Measurements from ENCODE around the gene DHFR. TPM values are rescaled to one million over a fixed set of nuclear protein-coding genes. Genes with fewer than 3 reads are reported as not detected.

The DHFR gene
- total and polyA plus RNA-seq, 2 of the 8 experiments (the other 6 are each of a cell fraction or from before 2014, with no cell fraction given) = 46.4 to 88.9 TPM

- H3K23ac ChIP-seq (ENCODE audit: insufficient read length) = no peak overlapping the region
- TF ChIP-seq TCF12 (IDR thresholded peaks at IDR 0.05; ENCODE audit: low read depth, low read length) (no peak), KDM1A (IDR thresholded peaks at IDR 0.05; ENCODE audit: borderline replicate concordance, low read length) (no peak), HDAC6 (IDR thresholded peaks at IDR 0.05; ENCODE audit: low read depth, low read length) (no peak), TAF1 (IDR thresholded peaks at IDR 0.05; ENCODE audit: low read depth, low read length) (no peak), ASH2L (IDR thresholded peaks at IDR 0.05; ENCODE audit: low read length) (no peak), RBBP5 (IDR thresholded peaks at IDR 0.05; ENCODE audit: borderline replicate concordance, low read depth, low read length) (no peak), POLR2A (IDR thresholded peaks at IDR 0.05; ENCODE audit: control extremely low read depth in 1 of 2, low read depth in 2 of 2, low read length in 2 of 2) (no peak), CBX8 (IDR thresholded peaks at IDR 0.05; ENCODE audit: borderline replicate concordance, low read depth, low read length) (no peak), E2F6 (IDR thresholded peaks at IDR 0.05) (no peak), BCL11A (IDR thresholded peaks at IDR 0.05; ENCODE audit: low read depth in 2 of 2, low read length in 2 of 2) (no peak), RAD21 (IDR thresholded peaks at IDR 0.05 in 1 of 2, conservative IDR thresholded peaks at IDR 0.05 in 1 of 2; ENCODE audit: low read depth in 2 of 2, low read length in 2 of 2) (no peak), GTF2F1 (IDR thresholded peaks at IDR 0.05; ENCODE audit: borderline replicate concordance, low read depth, low read length) (no peak), RFX5 (IDR thresholded peaks at IDR 0.05; ENCODE audit: borderline replicate concordance, low read depth, low read length) (no peak)
- POLR2A ChIA-PET (ENCODE audit: partially characterized antibody) = interaction anchor here (1.2 kb wide), 2 partner anchors 10 to 11 kb away, joined by 3 read pairs; partner anchors contain the start of genes DHFR and MSH3
- WGBS, 2 experiments (ENCODE audit: extremely low coverage in 1 of 2, insufficient coverage in 1 of 2, insufficient read length in 1 of 2, insufficient replicate concordance in 2 of 2, low coverage in 1 of 2, low lambda C conversion rate in 2 of 2, missing lambda C conversion rate in 1 of 2) = 94% methylated on average over 4 of the region's 4 CpGs; no CpG with 5 or more reads in 1 of the 2 experiments
- peaks cover 0 to 30% (median 16%) of the 10 kb centered on the region in 4 experiments; a peak in 6 of 8 replicates for H3K36me3 ChIP-seq (ENCODE audit: control insufficient read depth in 2 of 4, insufficient read depth in 4 of 4, low read length in 3 of 4)
- no peak overlapping the region for H3K4ac ChIP-seq (replicated peaks; ENCODE audit: insufficient read length, low read depth, low read length)
- peaks cover 2% of the 10 kb centered on the region; the same call in 1 of the 2 replicates for H3K79me1 ChIP-seq (ENCODE audit: low read depth, low read length)
- H4K8ac ChIP-seq (ENCODE audit: extremely low read depth, insufficient read depth, low read length) = no peak overlapping the region
- no peak overlapping the region for H2BK5ac ChIP-seq (ENCODE audit: low read depth, low read length)
- H2AK5ac ChIP-seq (ENCODE audit: low read depth, low read length) = no peak overlapping the region
- H2BK20ac ChIP-seq (ENCODE audit: low read length) = no peak overlapping the region
- H2BK15ac ChIP-seq (ENCODE audit: low read length) = no peak overlapping the region
- no peak overlapping the region for H3K27ac ChIP-seq (ENCODE audit: low read depth, low read length)
- H3K4me1 ChIP-seq (replicated peaks in 1 of 4; ENCODE audit: control insufficient read depth in 3 of 4, insufficient read depth in 4 of 4, low read length in 3 of 4) = no peaks in the 10 kb centered on the region; a peak in 1 of 7 replicates
- H3K27me3 ChIP-seq (replicated peaks in 1 of 4; ENCODE audit: control insufficient read depth in 3 of 4, extremely low read depth in 1 of 4, insufficient read depth in 3 of 4, low read length in 3 of 4) = no peaks in the 10 kb centered on the region
- H4K5ac ChIP-seq (ENCODE audit: insufficient read length, low read depth, low read length) = no peak overlapping the region
- H3K4me3 ChIP-seq (ENCODE audit: extremely low read depth in 1 of 4, insufficient read depth in 2 of 4, low read depth in 3 of 4, low read length in 4 of 4) = no peak overlapping the region
- no peak overlapping the region for H3K9ac ChIP-seq (replicated peaks in 1 of 4; ENCODE audit: extremely low read depth in 1 of 4, low read depth in 3 of 4, low read length in 3 of 4)
- no peak for FAIRE-seq
- H3K18ac ChIP-seq (ENCODE audit: extremely low read depth, low read length) = no peak overlapping the region
- no peak for DNase-seq (ENCODE audit: low read depth in 1 of 2, low spot score in 2 of 2)
- no peak overlapping the region for H3K14ac ChIP-seq (ENCODE audit: insufficient read length)
- no peak overlapping the region for H4K91ac ChIP-seq (replicated peaks; ENCODE audit: insufficient read length, low read length)
- H3K4me2 ChIP-seq (ENCODE audit: insufficient read depth in 1 of 2, low read depth in 2 of 2, low read length in 2 of 2) = no peak overlapping the region
- no peak overlapping the region for H3K56ac ChIP-seq (replicated peaks; ENCODE audit: insufficient read length, low read depth, low read length)
- no peaks in the 10 kb centered on the region for H3K23me2 ChIP-seq (ENCODE audit: low read depth, low read length)
- no peak overlapping the region for H2BK12ac ChIP-seq (ENCODE audit: low read depth, low read length)
- CTCF ChIA-PET (ENCODE audit: partially characterized antibody) = interaction anchor here (6.1 kb wide), 1 partner anchor 9 kb away, joined by 28 read pairs; the partner anchor contains the start of genes DHFR and MSH3
- no peak overlapping the region for H2BK120ac ChIP-seq (replicated peaks; ENCODE audit: low read depth, low read length)
- H2AFZ ChIP-seq (ENCODE audit: low read length) = no peak overlapping the region
- H3K79me2 ChIP-seq (ENCODE audit: control insufficient read depth in 1 of 2, insufficient read depth in 2 of 2, low read length in 2 of 2) = peaks cover 0 to 14% of the 10 kb centered on the region in 2 experiments; a peak in 2 of 4 replicates
- H4K20me1 ChIP-seq (replicated peaks in 1 of 2; ENCODE audit: control insufficient read depth in 1 of 2, insufficient read depth in 2 of 2, low read length in 2 of 2) = no peaks in the 10 kb centered on the region
- H3K9me3 ChIP-seq (ENCODE audit: insufficient read depth in 2 of 2, low read depth in 1 of 2, low read length in 1 of 2) = 0 out of 4 replicates have a peak, but pooled peaks cover 0 to 2% of the 10 kb centered on the region in 2 experiments
Measured at GRCh38 chr5:80665057-80665456, 10.3 kb upstream of the DHFR start.
